NCI-H69 (cell line): ENCODE data around the gene TAS2R41.
"Not testable (repeated sequence)": the region's sequence is repeated elsewhere in the genome, so short reads cannot be mapped to it uniquely, and the experiment has no call there.

Experiments
- DNase-seq: peaks from one replicate; lab custom pipeline; 2025; lab: John Stamatoyannopoulos, UW

Gene TAS2R41

GRCh38 chr7:143456992-143457793 lies 20.5 kb upstream of the TAS2R41 start:
- DNase-seq = no peak

GRCh38 chr7:143458263-143458662 lies 19.4 kb upstream of the TAS2R41 start:
- no peak for DNase-seq

- DNase-seq = no peak
Observed at GRCh38 chr7:143458681-143459080, 19.0 kb upstream of the TAS2R41 start.

- no peak for DNase-seq
Observed at GRCh38 chr7:143459359-143459758, 18.3 kb upstream of the TAS2R41 start.

GRCh38 chr7:143460271-143460979 lies 17.2 kb upstream of the TAS2R41 start:
- no peak for DNase-seq

GRCh38 chr7:143462045-143462444 lies 15.6 kb upstream of the TAS2R41 start:
- DNase-seq = no peak

GRCh38 chr7:143463556-143463955 lies 14.1 kb upstream of the TAS2R41 start:
- DNase-seq = no peak

GRCh38 chr7:143463957-143464356 lies 13.7 kb upstream of the TAS2R41 start:
- DNase-seq = no peak

- DNase-seq = no peak
Observed at GRCh38 chr7:143467724-143468123, 9.9 kb upstream of the TAS2R41 start.

GRCh38 chr7:143472071-143472689 lies 5.5 kb upstream of the TAS2R41 start:
- not testable (repeated sequence) for DNase-seq

GRCh38 chr7:143479055-143479766 lies 1.5 kb downstream of the TAS2R41 start:
- DNase-seq = no peak

- no peak for DNase-seq
Observed at GRCh38 chr7:143480501-143480900, 2.8 kb downstream of the TAS2R41 start.

GRCh38 chr7:143484119-143484518 lies 6.4 kb downstream of the TAS2R41 start:
- no peak for DNase-seq

GRCh38 chr7:143485094-143485493 lies 7.4 kb downstream of the TAS2R41 start:
- no peak for DNase-seq

GRCh38 chr7:143485500-143485899 lies 7.8 kb downstream of the TAS2R41 start:
- no peak for DNase-seq

GRCh38 chr7:143486266-143486665 lies 8.6 kb downstream of the TAS2R41 start:
- DNase-seq = not testable (repeated sequence)

- no peak for DNase-seq
Observed at GRCh38 chr7:143487061-143487460, 9.4 kb downstream of the TAS2R41 start.

GRCh38 chr7:143487566-143487965 lies 9.9 kb downstream of the TAS2R41 start:
- DNase-seq = no peak

- no peak for DNase-seq
Observed at GRCh38 chr7:143490717-143491306, 13.1 kb downstream of the TAS2R41 start.

- DNase-seq = no peak
Observed at GRCh38 chr7:143492043-143492471, 14.4 kb downstream of the TAS2R41 start.

GRCh38 chr7:143492799-143493739 lies 15.4 kb downstream of the TAS2R41 start:
- DNase-seq = no peak
